ENCODE measurements around the gene ASIC4.

ASIC4 gene

GRCh38 chr2:219567791-219568361 is 53.6 kb downstream of the ASIC4 start:
- peaks cover 9% of the 10 kb centered on the region for H3K27me3 ChIP-seq (ENCODE audit: insufficient read depth, poor library complexity, severe bottlenecking)
- TF ChIP-seq GABPA (IDR thresholded peaks at IDR 0.05; ENCODE audit: low read depth), result no peak
- no peak for TF ChIP-seq POLR2AphosphoS5 (IDR thresholded peaks at IDR 0.05; ENCODE audit: low read depth)
- TF ChIP-seq CTCF (IDR thresholded peaks at IDR 0.05; ENCODE audit: insufficient read depth, low read length), result no peak
- no peak for TF ChIP-seq REST (IDR thresholded peaks at IDR 0.05; ENCODE audit: insufficient replicate concordance, low read depth)
- TF ChIP-seq SPI1 (IDR thresholded peaks at IDR 0.05; ENCODE audit: borderline replicate concordance, low read depth), result no peak
- no peak overlapping the region for H3K27ac ChIP-seq (replicated peaks)
- no peak for DNase-seq (ENCODE audit: low read depth in 1 of 2, low spot score in 1 of 2)
- no peak overlapping the region for H3K4me3 ChIP-seq (replicated peaks; ENCODE audit: insufficient read depth, low read length)

DNA sequence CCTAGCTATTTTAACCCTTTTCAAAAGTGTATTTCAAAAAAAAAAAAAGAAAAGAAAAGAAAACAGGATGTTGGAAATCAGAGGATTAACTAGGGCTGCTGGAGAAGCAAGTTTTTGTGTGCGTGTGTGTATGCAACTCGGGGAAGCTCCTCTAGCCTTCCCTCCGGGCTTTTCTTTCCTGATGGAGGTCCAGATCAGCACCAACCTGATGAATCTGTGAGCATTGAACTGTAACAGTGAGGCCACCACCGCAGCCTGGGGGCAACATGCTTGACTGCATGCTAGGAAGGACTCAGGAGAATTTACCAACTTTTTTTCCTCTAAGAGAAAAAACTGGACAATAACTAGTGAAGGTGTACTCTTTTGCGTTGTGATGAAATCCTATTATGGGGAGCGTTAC is 54.8 kb downstream of the ASIC4 start:
- Histone ChIP-seq H3K27me3 (ENCODE audit: insufficient read depth, poor library complexity, severe bottlenecking) (peaks cover 9% of the 10 kb centered on the region), H3K4me3 (replicated peaks; ENCODE audit: insufficient read depth, low read length) (no peak overlapping the region), H3K27ac (replicated peaks) (no peak overlapping the region)
- no peak for TF ChIP-seq CTCF (IDR thresholded peaks at IDR 0.05; ENCODE audit: insufficient read depth, low read length)
- TF ChIP-seq REST (IDR thresholded peaks at IDR 0.05; ENCODE audit: insufficient replicate concordance, low read depth), result no peak
- TF ChIP-seq GABPA (IDR thresholded peaks at IDR 0.05; ENCODE audit: low read depth), result no peak
- TF ChIP-seq SPI1 (IDR thresholded peaks at IDR 0.05; ENCODE audit: borderline replicate concordance, low read depth), result no peak
- TF ChIP-seq POLR2AphosphoS5 (IDR thresholded peaks at IDR 0.05; ENCODE audit: low read depth), result no peak
- no peak for DNase-seq (ENCODE audit: low read depth in 1 of 2, low spot score in 1 of 2)

- H3K27me3 ChIP-seq (ENCODE audit: insufficient read depth, poor library complexity, severe bottlenecking), result peaks cover 9% of the 10 kb centered on the region
- TF ChIP-seq GABPA (IDR thresholded peaks at IDR 0.05; ENCODE audit: low read depth), result no peak
- no peak for TF ChIP-seq REST (IDR thresholded peaks at IDR 0.05; ENCODE audit: insufficient replicate concordance, low read depth)
- TF ChIP-seq SPI1 (IDR thresholded peaks at IDR 0.05; ENCODE audit: borderline replicate concordance, low read depth), result no peak
- TF ChIP-seq POLR2AphosphoS5 (IDR thresholded peaks at IDR 0.05; ENCODE audit: low read depth), result no peak
- no peak for TF ChIP-seq CTCF (IDR thresholded peaks at IDR 0.05; ENCODE audit: insufficient read depth, low read length)
- DNase-seq (ENCODE audit: low read depth in 1 of 2, low spot score in 1 of 2), result no peak
- H3K4me3 ChIP-seq (replicated peaks; ENCODE audit: insufficient read depth, low read length), result no peak overlapping the region
- H3K27ac ChIP-seq (replicated peaks), result no peak overlapping the region
These were observed 55.4 kb downstream of the ASIC4 start for GRCh38 chr2:219569635-219570034.

Data from HL-60 (cell line).